ENCODE data around the gene CDH4.
A peak's percentile ranks its signal among the peaks of the same experiment; 100 is the strongest.

Gene CDH4

DNA sequence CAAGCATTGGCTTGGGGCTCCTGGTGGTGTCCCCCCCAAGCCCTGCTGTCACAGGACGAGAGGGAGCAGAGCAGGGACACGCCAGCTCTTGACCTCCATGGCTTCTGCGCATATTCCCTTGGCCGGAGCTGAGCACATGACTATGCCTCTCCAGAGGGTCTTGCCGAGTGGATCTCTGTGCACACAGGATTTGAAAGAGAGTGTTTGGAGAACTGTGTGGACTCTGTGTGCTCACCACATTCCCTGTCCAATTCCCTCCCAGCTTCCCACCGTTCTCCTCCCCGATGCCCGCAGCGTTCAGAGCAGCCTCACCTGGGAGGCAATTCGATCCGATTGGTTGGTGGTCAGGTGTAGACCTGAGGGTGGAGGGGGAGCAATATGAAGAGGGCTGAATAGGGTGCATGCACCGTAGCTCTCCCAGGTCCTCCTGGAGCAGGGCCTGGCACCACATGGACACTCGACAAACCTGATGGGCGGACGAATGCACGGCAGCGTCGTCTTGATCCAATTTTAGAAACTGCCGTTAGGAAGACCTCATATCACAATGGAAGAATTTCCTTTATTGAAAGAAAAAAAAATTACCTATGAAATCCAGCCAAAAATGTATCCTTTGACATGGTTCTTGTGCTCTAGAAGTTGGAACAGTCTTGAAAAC lies 287.8 kb downstream of the CDH4 start:
- no peak for DNase-seq

DNA sequence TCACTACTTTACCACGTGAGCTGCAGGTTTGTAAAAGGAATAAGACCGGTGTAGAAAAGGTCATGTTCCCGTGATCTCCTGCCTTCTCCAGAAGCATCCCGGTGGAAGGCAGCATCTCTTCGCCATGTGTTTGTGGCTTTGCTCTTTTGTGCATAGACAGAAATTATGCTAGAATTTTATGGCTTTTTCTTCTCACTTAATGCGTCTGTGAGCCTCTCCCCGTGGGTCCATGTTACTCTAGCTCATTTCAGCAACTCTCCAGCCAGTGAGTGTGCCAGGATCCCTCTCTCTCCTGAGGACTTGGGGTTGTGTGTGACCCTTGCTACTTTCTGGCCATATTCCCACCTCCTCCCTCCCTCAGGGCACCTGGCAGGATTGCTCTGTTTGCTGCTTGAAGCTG lies 289.5 kb downstream of the CDH4 start:
- DNase-seq = no peak

DNA sequence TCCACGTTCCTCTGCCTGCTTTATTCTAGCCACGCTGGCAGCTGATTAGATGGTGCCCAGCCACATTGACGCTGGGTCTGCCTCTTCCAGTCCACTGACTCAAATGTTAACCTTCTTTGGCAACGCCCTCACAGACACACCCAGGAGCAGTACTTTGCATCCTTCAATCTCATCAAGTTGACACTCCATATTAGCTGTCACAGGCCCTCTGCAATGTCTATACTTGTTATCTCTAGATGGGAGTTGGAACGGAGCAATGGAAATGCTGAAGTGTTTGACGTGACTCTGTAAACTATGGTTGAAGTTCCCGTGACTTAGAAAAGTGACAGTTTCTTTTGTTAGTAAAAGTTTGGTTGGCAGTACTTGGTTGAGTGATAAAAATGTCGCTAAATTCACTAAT lies 291.0 kb downstream of the CDH4 start:
- no peak for DNase-seq

DNA sequence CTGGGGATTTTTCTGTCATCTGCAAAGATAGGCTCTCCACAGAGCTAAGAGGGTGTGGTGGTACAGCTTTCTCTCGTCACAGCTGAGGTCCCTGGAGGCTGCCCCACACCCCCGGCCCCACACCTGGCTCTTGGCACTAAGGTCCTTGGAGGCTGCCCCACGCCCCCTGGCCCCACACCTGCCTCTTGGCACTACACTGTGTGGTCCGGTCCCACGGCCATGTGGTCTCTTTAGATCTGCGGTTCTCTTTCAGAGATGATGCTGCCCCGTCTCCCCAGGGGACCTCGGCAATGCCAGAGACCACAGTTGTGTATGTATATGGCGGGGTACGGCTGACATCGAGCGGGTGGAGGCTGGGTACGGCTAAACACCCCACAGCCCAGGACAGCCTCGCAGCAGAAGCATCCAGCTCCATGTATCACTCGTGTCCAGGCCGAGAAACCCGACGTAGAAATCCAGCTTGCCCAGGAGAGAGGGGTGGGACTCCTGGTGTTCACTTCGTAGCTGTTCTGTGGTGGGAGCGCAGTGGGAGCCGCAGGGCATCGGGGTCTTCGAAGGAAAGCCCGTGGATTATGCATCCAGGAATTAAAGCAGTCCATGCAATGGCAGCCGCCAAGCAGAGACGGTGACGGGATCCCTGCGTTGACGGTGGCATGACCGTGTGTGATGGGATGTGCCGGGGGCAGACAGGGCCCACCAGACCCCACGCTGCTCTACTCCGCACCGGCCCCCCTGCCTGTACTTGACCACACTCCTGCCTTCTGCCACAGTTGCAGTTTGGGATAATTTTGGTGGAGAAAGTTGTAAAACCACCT lies 292.1 kb downstream of the CDH4 start:
- DNase-seq = no peak

DNA sequence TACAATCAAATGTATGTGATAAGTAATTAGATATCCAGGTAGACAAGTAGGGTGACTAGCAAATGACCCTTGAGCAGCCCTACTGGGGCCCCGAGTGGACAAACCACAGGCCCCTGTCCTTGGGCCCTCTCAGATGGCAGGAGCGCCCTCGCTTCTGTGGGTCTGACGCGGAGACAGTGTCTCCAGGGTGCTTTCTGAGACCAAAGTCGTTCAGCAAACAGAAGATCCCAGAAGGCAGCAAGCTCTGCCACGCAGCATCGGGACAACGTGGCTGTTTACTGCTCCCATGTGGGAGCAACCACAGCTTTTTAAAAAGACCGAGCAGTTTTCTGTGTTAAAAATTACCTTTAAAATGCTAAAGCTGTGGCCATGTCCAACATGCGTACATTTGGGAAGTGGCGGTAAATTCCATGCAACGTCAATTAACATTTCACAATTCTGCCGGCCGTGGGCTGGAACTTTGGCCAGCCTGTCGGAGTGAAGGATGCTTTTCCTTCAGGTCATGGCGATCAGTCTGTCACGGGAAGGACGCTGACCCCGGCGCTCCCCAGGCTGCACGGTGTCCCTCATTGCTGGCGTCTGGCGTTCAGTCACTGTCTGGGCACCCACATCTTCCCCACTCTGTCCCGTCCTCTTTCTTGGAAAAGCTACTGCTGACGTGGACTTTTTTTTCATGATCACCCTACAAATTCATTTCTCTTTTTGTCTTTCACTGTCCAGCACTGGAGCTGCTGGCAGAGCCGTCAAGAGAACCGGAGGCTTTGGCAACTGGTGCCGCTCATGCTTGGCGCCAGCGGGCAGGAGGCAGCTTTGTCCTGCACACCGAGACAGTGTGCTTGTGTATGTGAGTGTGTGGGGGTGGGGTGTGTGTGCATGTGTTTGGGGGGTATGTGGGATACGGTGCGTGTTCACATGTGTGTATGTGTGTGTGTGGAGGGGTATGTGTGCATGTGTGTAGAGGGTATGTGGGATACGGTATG lies 293.1 kb downstream of the CDH4 start:
- no peak for DNase-seq

DNA sequence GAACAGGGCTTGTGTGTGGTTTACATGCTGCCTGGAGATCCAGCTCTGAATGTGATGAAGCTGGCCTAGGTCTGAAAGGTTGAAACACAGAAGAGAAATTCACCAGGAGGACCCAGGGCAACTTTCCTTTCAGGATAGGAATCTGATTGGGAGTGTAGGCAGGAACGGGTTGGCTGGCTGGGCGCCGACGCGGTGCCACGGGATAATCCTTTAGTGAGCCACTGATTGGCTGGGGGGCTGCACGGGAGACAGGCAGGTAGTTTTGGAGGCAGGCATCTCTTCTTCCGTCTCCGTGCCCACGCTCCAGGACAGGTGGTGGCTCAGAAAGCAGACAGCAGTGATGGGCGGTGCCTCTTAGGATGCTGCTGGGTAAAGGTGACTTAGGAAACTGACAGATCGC lies 294.6 kb downstream of the CDH4 start:
- DNase-seq = no peak

DNA sequence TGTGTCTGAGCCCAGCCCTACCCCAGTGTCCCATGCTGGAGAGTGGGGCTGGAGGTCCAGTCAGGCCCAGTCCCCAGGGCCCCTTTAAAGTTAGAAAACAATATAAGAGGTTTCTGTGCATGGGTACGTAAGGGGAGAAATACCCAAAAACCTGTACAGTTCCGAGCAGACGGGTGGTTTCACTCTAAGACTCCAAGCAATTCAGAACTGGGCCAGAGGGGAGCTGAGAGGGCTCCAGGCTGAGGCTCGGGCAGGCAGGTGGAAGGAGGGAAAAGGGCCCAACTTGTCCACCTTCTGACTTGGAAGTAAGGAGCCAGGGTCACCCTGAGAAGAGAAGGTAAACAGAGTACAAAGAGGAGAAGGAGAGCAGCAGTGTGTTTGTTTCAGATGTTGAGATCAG lies 296.0 kb downstream of the CDH4 start:
- DNase-seq = no peak

DNA sequence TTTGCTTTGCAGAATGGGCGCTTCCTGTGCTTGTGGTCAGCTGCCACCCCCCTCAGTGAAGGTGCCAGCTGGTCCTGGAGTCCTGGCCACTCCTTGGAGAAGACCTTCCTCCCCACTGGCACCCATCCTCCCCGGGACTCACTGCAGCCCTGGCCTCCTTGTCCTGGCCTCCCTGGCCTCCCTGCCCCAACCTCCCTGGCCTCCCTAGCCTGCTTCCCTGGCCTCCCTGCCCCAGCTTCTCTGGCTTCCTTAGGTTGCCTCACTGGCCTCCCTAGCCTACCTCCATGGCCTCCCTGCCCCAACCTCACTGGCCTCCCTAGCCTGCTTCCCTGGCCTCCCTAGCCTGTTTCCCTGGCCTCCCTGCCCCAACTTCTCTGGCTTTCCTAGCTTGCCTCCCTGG lies 297.8 kb downstream of the CDH4 start:
- no peak for DNase-seq

DNA sequence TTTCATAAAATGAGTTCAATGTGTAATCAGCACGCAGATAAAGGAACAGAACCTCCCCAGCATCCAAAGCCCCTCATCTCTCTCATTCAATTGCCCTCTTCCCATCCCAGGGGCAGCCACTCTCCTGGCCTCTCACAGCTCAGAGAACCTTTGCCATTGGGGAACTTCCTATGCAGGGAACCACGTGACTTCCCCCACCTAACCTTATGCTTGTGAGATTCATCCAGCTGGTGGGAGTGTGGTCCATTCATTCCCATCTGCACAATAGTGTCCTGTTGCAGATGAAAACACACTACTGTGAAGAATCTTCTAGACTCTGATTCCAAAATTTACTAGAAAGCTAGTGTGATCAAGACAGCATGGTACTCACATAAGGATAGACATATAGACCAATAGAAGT lies 299.3 kb downstream of the CDH4 start:
- no peak for DNase-seq

DNA sequence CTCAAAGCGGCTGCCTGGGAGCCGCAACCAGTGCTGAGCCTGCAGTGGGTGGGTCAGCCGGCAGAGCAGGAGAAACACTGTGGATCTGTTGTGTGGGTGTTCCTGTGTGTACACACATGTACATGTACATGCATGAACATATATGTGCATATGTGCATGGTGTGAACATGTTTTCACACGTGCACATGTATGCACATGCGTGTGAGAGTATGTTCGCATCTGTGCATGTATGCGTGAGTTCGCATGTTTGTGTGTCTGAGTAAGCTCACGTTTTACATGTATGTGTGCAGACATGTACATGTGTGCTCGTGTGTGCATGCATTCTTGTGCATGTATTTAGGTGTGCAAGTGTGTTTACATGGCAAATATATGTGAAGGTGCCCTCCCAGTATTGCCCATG lies 302.6 kb downstream of the CDH4 start:
- no peak for DNase-seq

DNA sequence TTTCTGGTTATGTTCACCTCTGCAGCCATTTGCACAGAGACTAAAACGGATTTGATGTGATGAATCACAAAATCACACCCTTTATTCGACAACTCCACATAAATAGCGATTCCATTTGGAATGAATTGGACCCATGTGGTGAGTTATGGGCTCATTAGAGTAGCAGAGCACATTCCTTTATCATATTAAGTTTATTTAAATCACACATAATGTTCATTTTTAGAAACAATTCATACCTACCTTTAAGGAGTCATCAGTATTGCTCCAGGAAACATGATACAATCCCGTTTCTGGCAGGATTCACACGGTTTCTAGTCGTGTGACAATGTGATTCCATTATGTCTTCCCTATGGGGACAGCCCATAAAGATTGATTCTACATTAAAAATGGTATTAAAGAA lies 303.5 kb downstream of the CDH4 start:
- DNase-seq = no peak

DNA sequence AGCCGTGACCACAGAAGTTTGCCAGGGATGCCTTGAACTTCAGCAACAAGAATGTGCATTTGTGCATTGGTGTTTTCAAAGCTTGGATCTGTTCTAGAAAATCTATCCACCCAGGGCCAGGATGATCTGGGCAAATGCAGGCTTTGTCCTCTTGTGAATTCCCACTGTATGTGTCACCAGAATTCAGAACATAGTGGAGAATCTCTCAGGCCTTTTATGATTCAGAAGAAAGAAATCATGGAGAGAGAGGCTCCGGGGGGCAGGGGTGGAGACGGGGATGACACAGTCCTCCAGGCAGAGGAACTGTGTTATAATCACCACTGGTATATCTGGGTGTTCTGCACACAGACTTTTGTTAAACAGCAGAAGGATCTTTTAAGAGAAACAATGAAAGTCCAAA lies 304.1 kb downstream of the CDH4 start:
- DNase-seq = no peak

DNA sequence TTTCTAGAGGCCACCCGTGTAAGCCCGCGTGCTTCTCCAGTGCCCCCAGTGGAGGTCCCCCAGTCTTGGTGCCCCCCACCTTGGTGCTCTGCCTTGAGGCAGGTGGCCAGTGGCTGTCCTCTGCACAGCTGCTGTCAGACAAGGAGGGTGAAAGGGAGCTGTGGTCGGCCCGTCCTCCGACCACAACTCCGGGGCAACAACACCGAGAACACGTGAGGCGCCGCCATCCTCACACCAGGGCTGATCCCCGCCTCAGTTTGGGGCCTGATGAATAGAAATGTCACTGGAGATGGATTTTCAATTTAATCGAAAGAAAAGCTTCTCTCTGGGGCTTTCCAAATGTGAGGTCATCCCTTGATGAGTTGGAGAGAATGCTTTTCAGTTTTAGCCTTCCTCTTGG lies 304.6 kb downstream of the CDH4 start:
- no peak for DNase-seq

DNA sequence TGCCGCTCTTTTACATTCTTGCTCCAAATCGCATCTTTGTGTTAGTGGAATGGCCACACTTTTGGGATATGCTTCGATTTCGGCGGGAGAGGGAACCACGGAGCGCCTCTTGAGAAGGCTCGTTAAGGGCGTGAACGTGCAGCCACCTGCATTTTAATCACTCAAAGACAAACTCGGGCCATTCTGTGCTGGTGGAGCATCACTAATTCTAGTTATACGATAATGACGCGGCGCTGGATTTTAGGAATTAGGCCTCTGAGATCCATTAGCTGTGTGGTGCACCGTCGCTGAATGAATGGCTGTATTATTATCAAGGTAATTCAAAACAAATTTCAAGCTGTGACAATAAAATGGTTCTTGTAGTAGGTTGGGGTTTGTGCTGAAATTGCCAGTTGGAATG lies 305.6 kb downstream of the CDH4 start:
- no peak for DNase-seq

DNA sequence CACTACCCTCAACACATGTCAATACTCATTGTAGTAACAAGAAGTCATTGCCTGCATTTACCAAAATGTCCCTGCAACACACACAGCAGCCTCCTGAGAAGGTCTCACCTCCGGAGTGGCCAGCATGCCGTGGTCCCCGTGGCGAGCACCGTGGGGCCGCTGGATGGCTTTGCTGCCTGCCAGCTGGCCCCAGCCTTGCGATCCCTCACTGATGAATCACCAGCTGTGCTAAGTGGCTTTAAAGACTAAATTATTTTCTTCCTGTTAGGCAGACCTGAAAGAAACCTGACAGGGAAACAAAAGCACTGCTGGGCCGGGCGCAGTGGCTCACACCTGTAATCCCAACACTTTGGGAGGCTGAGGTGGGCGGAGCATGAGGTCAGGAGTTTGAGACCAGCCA lies 306.7 kb downstream of the CDH4 start:
- peak; percentile 67 for DNase-seq

DNA sequence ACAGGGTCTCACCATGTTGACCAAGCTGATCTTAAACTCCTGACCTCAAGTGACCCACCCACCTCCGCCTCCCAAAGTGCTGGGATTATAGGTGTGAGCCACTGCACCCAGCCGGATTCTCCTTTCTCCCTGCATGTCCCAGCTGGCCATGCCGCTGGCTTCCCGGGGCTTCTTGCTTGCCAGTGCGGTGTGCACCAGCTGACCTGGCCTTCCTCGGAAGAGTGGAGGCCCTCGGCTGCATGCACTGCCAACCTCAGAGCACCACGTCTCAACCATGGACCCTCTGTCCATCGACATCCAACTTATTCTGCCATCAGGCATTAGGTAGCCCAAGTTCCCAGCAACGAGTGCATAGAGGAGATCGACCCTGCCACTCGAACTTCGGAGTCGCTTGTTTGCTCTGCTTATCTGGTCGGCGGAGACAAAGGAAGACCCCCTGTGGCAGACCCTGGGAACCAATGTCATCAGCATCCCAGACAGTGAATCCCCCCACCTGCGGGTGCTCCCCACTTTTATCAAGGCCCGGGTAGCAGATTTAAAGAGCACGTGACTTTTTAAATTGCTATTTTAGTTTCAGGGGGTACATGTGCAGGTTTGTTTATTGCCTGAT lies 307.8 kb downstream of the CDH4 start:
- no peak for DNase-seq

DNA sequence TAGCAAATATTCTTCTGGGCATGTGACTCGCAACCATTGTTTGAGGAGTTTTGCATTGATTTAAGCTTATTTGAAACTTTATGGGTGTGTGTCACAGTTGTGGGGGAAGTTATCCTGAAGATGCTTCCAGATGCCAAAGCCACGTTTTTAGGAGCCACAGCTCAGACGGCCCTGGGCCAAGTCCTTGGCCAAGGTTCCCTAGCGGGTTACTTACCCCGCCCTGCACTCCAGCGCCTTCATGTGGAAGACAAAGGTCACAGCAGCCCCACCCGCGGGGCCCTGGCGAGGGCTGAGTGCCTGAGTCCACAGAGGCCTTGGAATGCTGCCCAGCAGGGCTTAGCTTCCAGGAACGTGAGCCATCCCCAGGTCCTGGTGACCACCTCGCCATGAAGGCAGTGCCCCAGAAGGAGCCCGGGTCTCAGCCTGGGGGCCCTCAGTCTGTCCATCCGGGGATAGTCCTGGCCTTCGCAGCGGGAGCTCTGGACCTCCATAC lies 308.3 kb downstream of the CDH4 start:
- DNase-seq = no peak

DNA sequence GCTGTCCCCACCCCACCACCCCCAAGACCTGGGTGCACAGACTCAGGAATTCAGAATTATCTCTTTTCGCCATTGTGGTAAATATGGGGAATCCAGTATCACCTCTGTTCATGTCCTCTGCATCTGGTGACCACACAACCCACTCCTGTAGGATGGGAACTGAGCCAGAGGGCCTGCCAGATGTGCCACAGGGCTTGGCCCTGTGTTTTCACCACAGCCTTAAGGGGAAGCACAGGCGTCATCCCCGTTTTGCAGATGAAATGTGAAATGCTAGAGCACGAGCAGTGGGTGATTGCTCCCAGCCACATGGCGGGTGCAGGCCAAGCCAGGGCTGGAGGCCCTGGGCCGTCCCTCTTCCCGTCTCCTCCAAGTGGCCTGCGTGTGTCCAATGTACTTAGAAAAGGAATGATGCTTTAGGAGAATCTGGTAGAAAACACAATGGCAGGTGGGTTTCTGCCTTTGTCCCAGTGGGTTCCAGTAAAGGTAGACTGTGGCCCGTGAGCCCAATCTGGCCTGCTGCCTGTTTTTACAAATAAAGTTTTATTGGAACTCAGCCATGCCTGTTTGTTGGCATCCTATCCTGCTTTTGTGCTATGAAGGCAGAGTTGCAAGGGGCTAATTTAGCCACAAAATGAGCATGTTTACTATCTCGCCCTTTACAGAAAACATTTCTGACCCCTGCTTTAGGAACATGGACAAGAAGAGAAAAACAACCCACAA lies 309.2 kb downstream of the CDH4 start:
- no peak for DNase-seq

DNA sequence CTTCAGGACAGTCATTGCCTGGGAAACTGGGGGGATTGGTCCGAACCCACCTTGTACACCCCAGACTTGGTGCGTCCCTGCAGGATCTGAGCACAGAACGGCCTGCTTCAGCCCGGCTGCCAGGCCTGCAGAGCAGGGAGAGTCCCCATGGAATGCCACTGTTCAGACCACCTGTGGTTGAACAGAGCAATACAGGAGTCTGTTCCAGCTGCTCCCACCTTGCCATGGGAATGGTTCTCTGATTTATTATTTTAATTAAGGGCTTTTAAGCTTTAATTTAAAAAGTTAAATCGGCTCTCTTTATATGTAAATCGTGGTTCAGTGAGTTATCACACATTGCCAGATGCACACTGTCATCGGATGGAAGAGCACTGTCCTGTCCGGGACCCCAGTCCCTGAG lies 310.4 kb downstream of the CDH4 start:
- DNase-seq = no peak

DNA sequence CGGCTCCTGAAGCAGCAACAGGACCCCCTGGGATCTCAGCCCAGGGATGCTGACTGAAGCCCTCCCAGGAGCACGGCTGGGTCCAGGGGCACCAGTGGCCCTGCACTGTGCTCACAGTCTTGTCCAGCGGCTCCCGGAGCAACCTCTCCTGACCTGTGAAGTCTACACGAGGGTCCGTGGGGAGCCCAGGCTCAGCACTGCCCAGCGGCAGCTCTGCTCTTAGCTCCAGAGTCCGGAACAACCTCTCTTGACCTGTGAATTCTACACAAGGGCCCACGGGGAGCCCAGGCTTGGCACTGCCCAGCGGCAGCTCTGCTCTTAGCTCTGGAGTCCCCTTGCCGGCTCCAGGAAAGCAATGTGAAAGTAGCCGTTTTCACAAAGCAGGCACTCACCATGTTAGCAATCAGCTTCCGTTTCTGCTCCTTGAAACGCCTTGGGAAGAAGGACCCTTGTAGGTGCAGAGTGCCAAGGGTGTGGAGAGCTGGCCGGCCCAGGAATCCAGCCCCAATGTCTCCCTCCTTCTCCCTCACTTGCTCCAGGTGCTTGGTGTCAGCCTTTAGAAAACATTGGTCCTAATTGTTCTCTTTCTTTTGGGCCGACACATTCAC lies 310.9 kb downstream of the CDH4 start:
- no peak for DNase-seq

DNA sequence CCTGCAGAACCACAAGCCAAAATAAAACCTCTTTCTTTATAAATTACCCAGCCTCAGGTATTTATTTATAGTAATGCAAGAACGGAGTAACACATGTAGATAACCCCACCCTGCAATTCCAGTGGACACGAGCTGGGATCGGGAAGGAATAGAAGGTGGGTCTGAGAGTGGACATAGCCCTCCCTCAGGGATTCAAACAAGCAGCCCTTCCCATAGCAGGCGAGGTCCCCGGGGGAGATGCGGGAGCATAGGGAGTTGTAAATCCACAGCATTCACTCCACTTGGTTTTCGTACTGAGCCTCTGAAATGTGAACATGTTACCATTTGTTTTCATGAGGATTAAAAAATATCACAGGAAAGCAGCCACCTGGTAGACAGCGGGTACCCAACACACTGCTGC lies 312.6 kb downstream of the CDH4 start:
- no peak for DNase-seq

DNA sequence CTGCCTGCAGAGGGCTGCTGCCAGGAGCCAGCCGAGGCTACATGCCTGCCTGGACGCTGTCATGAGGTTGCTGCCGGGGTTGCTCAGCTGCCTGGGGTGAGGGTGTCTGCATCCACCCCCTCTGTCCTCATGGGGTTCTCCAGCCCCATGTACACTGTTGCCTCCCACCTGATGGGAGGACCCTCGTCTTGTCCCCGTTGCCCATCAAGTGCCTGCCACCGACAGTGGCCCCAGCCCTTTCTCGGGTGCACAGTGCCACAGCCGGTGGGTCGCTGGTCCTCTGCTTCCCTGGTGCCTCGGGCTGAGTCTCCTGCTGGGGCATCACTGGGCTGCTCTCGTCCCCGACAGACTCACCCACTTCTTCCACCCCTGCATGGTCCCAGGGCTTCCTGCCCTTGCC lies 313.7 kb downstream of the CDH4 start:
- DNase-seq = no peak
